Thyroid gland (tissue), 4 donors: ENCODE measurements around the gene PPM1L. TPM values are rescaled to one million over a fixed set of nuclear protein-coding genes. Genes with fewer than 3 reads are reported as not detected.
A peak's percentile ranks its signal among the peaks of the same experiment; 100 is the strongest.

Experiments used
- DNase-seq, 2 donors: peaks; one replicate each; pipeline ENCODE4 v3.0.0-alpha.2; 2019
- H3K27ac ChIP-seq, 3 donors: fragments of 200-600 bp; sonication (generic); 1 replicate in 2 of 3; 2 replicates in 1 of 3; pipeline ENCODE4 v1.5.1; 2016 to 2019; ENCODE audit warnings: mild to moderate bottlenecking in 1 of 3, moderate library complexity in 1 of 3
- H3K27me3 ChIP-seq: fragments of 200-600 bp; sonication (generic); one replicate; pipeline ENCODE4 v1.5.1; 2019
- H3K36me3 ChIP-seq, 2 donors: fragments of 200-600 bp; sonication (generic); one replicate each; pipeline ENCODE4 v1.5.1; 2016 to 2019
- H3K4me1 ChIP-seq, 2 donors: fragments of 200-600 bp; sonication (generic); one replicate each; pipeline ENCODE4 v1.5.1; 2017 to 2019
- H3K4me3 ChIP-seq, 3 donors: fragments of 200-600 bp; sonication (generic); replicated peaks in 1 of 3; 1 replicate in 2 of 3; 2 replicates in 1 of 3; pipeline ENCODE4 v1.5.1; 2016; ENCODE audit warnings: mild to moderate bottlenecking in 1 of 3
- H3K9me3 ChIP-seq: fragments of 200-600 bp; sonication (generic); one replicate; pipeline ENCODE4 v1.5.1; 2017
- POLR2A ChIP-seq, 2 donors: fragments of 450-650 bp; IDR thresholded peaks; one replicate each; pipeline ENCODE4 v1.6.1; 2017; ENCODE audit warnings: antibody characterized with exemption in 2 of 2, mild to moderate bottlenecking in 2 of 2, moderate library complexity in 1 of 2
- WGBS, 2 donors: methylation state at CpG; one replicate each; pipeline ENCODE4 v1.1.5; 2017; 5-methylcytosine and 5-hydroxymethylcytosine counted together
- intact Hi-C: fragments of 100-400 bp; cut with DNase I; formaldehyde crosslinking; loops from one replicate; pipeline ENCODE4 v1.15.1; 2023
- total RNA-seq, 4 donors: library from RNA; depleted of rRNA; stranded (reverse); fragments of >200 nt; gene quantifications; one replicate each; pipeline ENCODE4 v1.2.3, GENCODE V29; 2016
- TF ChIP-seq, protein P1 (sequence below), 6 experiments: fragments of 200-600 bp in 3 of 6; fragments of 450-650 bp in 3 of 6; sonication (generic) in 3 of 6; IDR thresholded peaks; one replicate each; pipeline ENCODE4 v1.5.1; 2016 to 2019; ENCODE audit warnings: antibody characterized with exemption in 6 of 6, mild to moderate bottlenecking in 2 of 6, inconsistent platforms in 1 of 6, moderate library complexity in 1 of 6

Gene PPM1L
- total RNA-seq, 4 donors from 2014 or later = 47.2 to 77.4 (median 50.4) TPM

DNA sequence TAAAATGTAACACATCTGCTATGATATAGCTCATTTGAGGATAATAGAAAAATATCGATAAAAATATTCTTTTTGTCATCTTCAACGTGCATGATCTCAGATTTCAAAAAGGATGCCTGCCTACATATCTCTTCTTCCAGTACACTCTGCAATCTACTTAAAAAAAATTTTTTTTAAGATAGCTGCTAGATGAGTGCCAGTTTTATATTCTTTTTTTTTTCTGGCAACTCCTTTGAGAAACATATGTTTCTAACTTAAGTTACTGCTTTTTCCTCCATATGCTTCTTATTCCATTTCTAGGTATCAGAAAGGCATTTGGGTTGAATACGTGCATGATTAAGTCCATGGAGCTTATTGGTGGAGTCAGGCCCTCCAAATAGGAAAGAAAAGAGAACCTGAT lies 160.4 kb downstream of the PPM1L start:
- WGBS, 2 donors = 89 to 92% methylated on average over 3 of the region's 3 CpGs
- no peaks in the 10 kb centered on the region for H3K27me3 ChIP-seq
- no peak overlapping the region for H3K4me3 ChIP-seq
- H3K36me3 ChIP-seq = no peaks in the 10 kb centered on the region
- no peaks in the 10 kb centered on the region for H3K9me3 ChIP-seq
- H3K27ac ChIP-seq = no peak overlapping the region
- intact Hi-C loops = no loop called here
- DNase-seq = no peak
- H3K4me1 ChIP-seq = peaks cover 0 to 6% of the 10 kb centered on the region in 2 donors
- TF ChIP-seq, protein P1, sequence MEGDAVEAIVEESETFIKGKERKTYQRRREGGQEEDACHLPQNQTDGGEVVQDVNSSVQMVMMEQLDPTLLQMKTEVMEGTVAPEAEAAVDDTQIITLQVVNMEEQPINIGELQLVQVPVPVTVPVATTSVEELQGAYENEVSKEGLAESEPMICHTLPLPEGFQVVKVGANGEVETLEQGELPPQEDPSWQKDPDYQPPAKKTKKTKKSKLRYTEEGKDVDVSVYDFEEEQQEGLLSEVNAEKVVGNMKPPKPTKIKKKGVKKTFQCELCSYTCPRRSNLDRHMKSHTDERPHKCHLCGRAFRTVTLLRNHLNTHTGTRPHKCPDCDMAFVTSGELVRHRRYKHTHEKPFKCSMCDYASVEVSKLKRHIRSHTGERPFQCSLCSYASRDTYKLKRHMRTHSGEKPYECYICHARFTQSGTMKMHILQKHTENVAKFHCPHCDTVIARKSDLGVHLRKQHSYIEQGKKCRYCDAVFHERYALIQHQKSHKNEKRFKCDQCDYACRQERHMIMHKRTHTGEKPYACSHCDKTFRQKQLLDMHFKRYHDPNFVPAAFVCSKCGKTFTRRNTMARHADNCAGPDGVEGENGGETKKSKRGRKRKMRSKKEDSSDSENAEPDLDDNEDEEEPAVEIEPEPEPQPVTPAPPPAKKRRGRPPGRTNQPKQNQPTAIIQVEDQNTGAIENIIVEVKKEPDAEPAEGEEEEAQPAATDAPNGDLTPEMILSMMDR (IDR thresholded peaks at IDR 0.05) = no peak
- TF ChIP-seq POLR2A (IDR thresholded peaks at IDR 0.05) = no peak

DNA sequence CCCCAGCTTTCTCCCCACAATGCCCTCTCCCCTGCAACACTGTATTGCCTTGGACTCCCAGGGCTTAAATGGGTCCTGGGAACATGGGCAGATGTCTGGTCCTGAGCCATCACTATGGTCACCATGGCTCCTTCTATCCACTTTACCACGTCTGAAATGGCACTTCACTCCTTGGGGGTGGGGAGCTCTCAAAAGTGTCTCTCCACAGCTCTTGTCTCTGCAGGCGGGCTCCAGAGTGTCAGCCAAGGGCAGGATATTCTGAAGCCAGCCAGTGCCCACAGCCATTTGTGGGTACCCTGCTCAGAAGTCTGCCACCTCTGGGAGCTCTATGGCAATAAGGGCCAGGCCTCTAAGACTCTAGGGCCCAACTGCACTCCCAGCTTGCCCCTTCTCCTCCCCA lies 163.9 kb downstream of the PPM1L start:
- Histone ChIP-seq H3K9me3 (no peaks in the 10 kb centered on the region), H3K27ac (no peak overlapping the region), H3K36me3 (no peaks in the 10 kb centered on the region), H3K27me3 (no peaks in the 10 kb centered on the region), H3K4me1 (peaks cover 0 to 6% of the 10 kb centered on the region in 2 donors), H3K4me3 (no peak overlapping the region)
- TF ChIP-seq POLR2A (IDR thresholded peaks at IDR 0.05) = no peak
- TF ChIP-seq, protein P1 (IDR thresholded peaks at IDR 0.05) = no peak
- WGBS, 2 donors = 54 to 59% methylated on average over 2 of the region's 2 CpGs
- intact Hi-C loops = no loop called here
- peak; percentile 24 to 44 for DNase-seq

DNA sequence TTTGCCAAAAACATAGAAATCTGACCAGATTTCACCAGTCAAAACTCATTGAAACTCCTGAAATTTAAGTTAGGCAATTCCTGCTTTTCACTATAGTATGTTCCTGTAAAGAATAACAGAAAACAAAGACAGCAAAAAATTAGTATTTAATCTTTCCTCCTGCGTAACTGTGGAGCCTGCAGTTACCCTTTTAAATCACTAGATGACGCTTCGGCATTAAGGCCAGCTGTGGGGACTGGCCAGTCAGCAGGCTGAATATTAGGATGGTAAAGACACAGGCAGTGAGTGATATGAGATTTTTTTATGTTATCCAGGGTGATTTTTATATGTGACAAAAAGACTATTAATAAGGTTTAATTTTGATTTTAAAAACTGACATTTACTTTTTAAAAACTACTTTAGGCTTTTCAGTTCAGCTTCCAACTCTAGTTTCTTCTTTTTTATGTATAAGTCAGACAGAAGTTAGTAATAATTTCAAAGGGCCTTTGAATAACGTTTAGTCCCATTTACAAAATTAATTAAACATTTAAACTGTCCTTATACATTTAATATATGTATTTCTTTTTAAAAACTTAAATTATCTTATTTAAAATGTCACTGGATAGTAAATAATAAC lies 165.1 kb downstream of the PPM1L start:
- Histone ChIP-seq H3K27ac (no peak overlapping the region), H3K4me3 (no peak overlapping the region), H3K27me3 (no peaks in the 10 kb centered on the region), H3K9me3 (no peaks in the 10 kb centered on the region), H3K36me3 (no peaks in the 10 kb centered on the region), H3K4me1 (peaks cover 2 to 6% of the 10 kb centered on the region in 2 donors)
- intact Hi-C loops = no loop called here
- WGBS, 2 donors = 29 to 37% methylated on average over 4 of the region's 4 CpGs
- DNase-seq = peak; percentile 17 to 27
- TF ChIP-seq, protein P1 (IDR thresholded peaks at IDR 0.05) = peak; percentile 61 to 88 (median 69)
- no peak for TF ChIP-seq POLR2A (IDR thresholded peaks at IDR 0.05)

- Histone ChIP-seq H3K27me3 (no peaks in the 10 kb centered on the region), H3K27ac (no peak overlapping the region), H3K4me1 (peaks cover 15 to 19% of the 10 kb centered on the region in 2 donors), H3K4me3 (no peak overlapping the region), H3K9me3 (no peaks in the 10 kb centered on the region), H3K36me3 (no peaks in the 10 kb centered on the region)
- intact Hi-C loops = no loop called here
- DNase-seq = no peak
- TF ChIP-seq, protein P1 (IDR thresholded peaks at IDR 0.05) = no peak
- no peak for TF ChIP-seq POLR2A (IDR thresholded peaks at IDR 0.05)
- WGBS, 2 donors = 84 to 85% methylated on average over 1 of the region's 1 CpG
Measured at GRCh38 chr3:160924776-160925175, 168.7 kb downstream of the PPM1L start.

DNA sequence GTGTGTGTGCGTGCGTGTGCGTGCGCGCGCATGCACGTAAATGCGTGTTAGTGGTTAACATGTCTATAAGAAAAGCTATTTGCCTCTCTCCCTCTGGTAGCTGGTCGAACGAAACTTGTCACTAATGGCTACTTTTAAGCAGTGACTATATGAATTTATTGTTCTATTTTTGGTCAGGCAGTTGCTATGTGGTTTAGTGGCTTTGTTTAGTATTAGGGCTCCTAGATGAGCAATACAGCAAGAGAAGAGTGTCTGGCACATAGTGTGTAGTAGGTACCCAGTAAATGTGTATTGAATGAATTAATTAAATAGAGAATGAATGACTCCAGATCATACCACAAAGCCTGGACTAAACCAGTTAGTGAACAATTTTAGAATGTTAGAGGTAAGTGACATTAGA lies 171.6 kb downstream of the PPM1L start:
- Histone ChIP-seq H3K4me3 (no peak overlapping the region), H3K27me3 (no peaks in the 10 kb centered on the region), H3K9me3 (no peaks in the 10 kb centered on the region), H3K36me3 (no peaks in the 10 kb centered on the region), H3K27ac (no peak overlapping the region), H3K4me1 (peaks cover 15 to 17% of the 10 kb centered on the region in 2 donors)
- 87% methylated on average over 10 of the region's 10 CpGs for whole genome bisulfite sequencing, 2 donors
- intact Hi-C loops = no loop called here
- DNase-seq = no peak
- no peak for TF ChIP-seq POLR2A (IDR thresholded peaks at IDR 0.05)
- TF ChIP-seq, protein P1 (IDR thresholded peaks at IDR 0.05) = no peak
